Body of pancreas (tissue), 4 donors: Measurements from ENCODE around the gene STK11IP. TPM values are rescaled to one million over a fixed set of nuclear protein-coding genes. Genes with fewer than 3 reads are reported as not detected.

Experiments used
- ATAC-seq: fragments of 150-250 bp; one replicate; pipeline ENCODE4 v1.9.1; 2016
- DNase-seq, 4 donors: peaks; one replicate each; pipeline ENCODE4 v3.0.0-alpha.2; 2019
- H3K27ac ChIP-seq, 4 donors: fragments of 200-600 bp; sonication (generic); 1 replicate in 3 of 4; 2 replicates in 1 of 4; pipeline versions ENCODE4 v1.5.1 to v1.6.1; 2016 to 2019; ENCODE audit warnings: mild to moderate bottlenecking in 1 of 4, mixed read lengths in 1 of 4, moderate library complexity in 1 of 4
- H3K27me3 ChIP-seq, 2 donors: fragments of 200-600 bp; sonication (generic); one replicate each; pipeline ENCODE4 v1.6.0; 2016; ENCODE audit warnings: mild to moderate bottlenecking in 1 of 2
- H3K36me3 ChIP-seq, 2 donors: fragments of 200-600 bp; sonication (generic); replicated peaks in 1 of 2; 2 replicates each; pipeline ENCODE4 v1.5.1; 2016; ENCODE audit warnings: low read depth in 2 of 2; ENCODE audit not compliant: insufficient read depth in 1 of 2
- H3K4me1 ChIP-seq: fragments of 200-600 bp; sonication (generic); one replicate; pipeline ENCODE4 v1.6.0; 2016
- H3K4me3 ChIP-seq, 2 donors: fragments of 200-600 bp; sonication (generic); 1 replicate in 1 of 2; 2 replicates in 1 of 2; pipeline ENCODE4 v1.5.1; 2016 to 2019
- H3K9me3 ChIP-seq, 3 donors: fragments of 200-600 bp; sonication (generic); 1 replicate in 2 of 3; 2 replicates in 1 of 3; pipeline ENCODE4 v1.5.1; 2016
- POLR2A ChIP-seq, 3 donors: fragments of 450-650 bp; IDR thresholded peaks; one replicate each; pipeline ENCODE4 v1.6.1; 2016; ENCODE audit warnings: antibody characterized with exemption in 3 of 3, mild to moderate bottlenecking in 2 of 3
- WGBS, 2 donors: methylation state at CpG; one replicate each; pipeline ENCODE4 v1.1.5; 2017; 5-methylcytosine and 5-hydroxymethylcytosine counted together
- intact Hi-C: fragments of 100-400 bp; cut with DNase I; formaldehyde crosslinking; loops from one replicate; pipeline ENCODE4 v1.15.1; 2023
- total RNA-seq, 2 donors: library from RNA; depleted of rRNA; stranded (reverse); fragments of >200 nt; gene quantifications; one replicate each; pipeline ENCODE4 v1.1.0, GENCODE V29; 2016
- TF ChIP-seq, protein P1 (sequence below), 7 experiments: fragments of 450-650 bp in 4 of 7; fragments of 200-600 bp in 3 of 7; sonication (generic) in 3 of 7; IDR thresholded peaks; one replicate each; pipeline ENCODE4 v1.5.1; 2016 to 2019; ENCODE audit warnings: antibody characterized with exemption in 7 of 7

The STK11IP gene
- total RNA-seq, 2 donors from 2014 or later = 9.6 to 18.1 TPM

GRCh38 chr2:219552382-219553167, 45.1 kb upstream of the STK11IP start:
- TF ChIP-seq, protein P1, sequence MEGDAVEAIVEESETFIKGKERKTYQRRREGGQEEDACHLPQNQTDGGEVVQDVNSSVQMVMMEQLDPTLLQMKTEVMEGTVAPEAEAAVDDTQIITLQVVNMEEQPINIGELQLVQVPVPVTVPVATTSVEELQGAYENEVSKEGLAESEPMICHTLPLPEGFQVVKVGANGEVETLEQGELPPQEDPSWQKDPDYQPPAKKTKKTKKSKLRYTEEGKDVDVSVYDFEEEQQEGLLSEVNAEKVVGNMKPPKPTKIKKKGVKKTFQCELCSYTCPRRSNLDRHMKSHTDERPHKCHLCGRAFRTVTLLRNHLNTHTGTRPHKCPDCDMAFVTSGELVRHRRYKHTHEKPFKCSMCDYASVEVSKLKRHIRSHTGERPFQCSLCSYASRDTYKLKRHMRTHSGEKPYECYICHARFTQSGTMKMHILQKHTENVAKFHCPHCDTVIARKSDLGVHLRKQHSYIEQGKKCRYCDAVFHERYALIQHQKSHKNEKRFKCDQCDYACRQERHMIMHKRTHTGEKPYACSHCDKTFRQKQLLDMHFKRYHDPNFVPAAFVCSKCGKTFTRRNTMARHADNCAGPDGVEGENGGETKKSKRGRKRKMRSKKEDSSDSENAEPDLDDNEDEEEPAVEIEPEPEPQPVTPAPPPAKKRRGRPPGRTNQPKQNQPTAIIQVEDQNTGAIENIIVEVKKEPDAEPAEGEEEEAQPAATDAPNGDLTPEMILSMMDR (IDR thresholded peaks at IDR 0.05) = no peak
- TF ChIP-seq POLR2A (IDR thresholded peaks at IDR 0.05) = peak in 1 of 3 donors; percentile 48
- ATAC-seq = peak; percentile 95
- 1% methylated on average over 15 to 95 of the region's 99 CpGs for WGBS, 2 donors
- Histone ChIP-seq H3K9me3 (no peaks in the 10 kb centered on the region), H3K27me3 (no peaks in the 10 kb centered on the region), H3K36me3 (no peaks in the 10 kb centered on the region), H3K27ac (peak overlapping the region in 3 of 4 donors; percentile 6 to 77 (median 52)), H3K4me1 (peaks cover 18% of the 10 kb centered on the region), H3K4me3 (peak overlapping the region; percentile 30 to 44)
- intact Hi-C loops = no loop called here
- DNase-seq = peak; percentile 88 to 94 (median 90)

DNA sequence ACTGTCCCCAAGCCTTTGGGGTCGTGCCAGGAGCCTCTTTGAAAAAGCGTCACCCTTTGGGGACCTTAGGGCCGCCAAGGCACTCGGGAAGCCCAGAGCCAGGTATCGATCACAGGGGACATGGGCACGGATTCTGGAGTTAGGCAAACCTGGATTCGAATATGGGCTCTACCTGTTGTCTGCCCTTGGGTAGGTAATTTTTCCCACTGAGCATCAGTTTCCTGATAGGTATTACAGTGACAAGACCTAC, 44.6 kb upstream of the STK11IP start:
- H3K36me3 ChIP-seq = no peaks in the 10 kb centered on the region
- DNase-seq (peak in 1 of 4 donors; percentile 37), ATAC-seq (no peak)
- no peak overlapping the region for H3K27ac ChIP-seq
- H3K9me3 ChIP-seq = no peaks in the 10 kb centered on the region
- H3K27me3 ChIP-seq = no peaks in the 10 kb centered on the region
- H3K4me1 ChIP-seq = peaks cover 20% of the 10 kb centered on the region
- intact Hi-C loops = no loop called here
- H3K4me3 ChIP-seq = peak overlapping the region in 1 of 2 donors; percentile 30
- TF ChIP-seq, protein P1 (IDR thresholded peaks at IDR 0.05) = no peak
- 12 to 40% methylated on average over 1 to 7 of the region's 7 CpGs for WGBS, 2 donors

- H3K9me3 ChIP-seq = no peaks in the 10 kb centered on the region
- WGBS, 2 donors = 70 to 74% methylated on average over 12 of the region's 12 CpGs
- H3K4me3 ChIP-seq = no peak overlapping the region
- no peak for ATAC-seq
- H3K27me3 ChIP-seq = no peaks in the 10 kb centered on the region
- peaks cover 25% of the 10 kb centered on the region for H3K4me1 ChIP-seq
- no peak for TF ChIP-seq POLR2A (IDR thresholded peaks at IDR 0.05)
- TF ChIP-seq, protein P1 (IDR thresholded peaks at IDR 0.05) = no peak
- DNase-seq = no peak
- no peak overlapping the region for H3K27ac ChIP-seq
- intact Hi-C loops = no loop called here
- H3K36me3 ChIP-seq = no peaks in the 10 kb centered on the region
Measured at GRCh38 chr2:219553463-219553963, 44.1 kb upstream of the STK11IP start.

GRCh38 chr2:219554350-219554749, 43.3 kb upstream of the STK11IP start:
- WGBS, 2 donors = 91 to 93% methylated on average over 12 to 15 of the region's 15 CpGs
- ATAC-seq = no peak
- TF ChIP-seq POLR2A (IDR thresholded peaks at IDR 0.05) = no peak
- TF ChIP-seq, protein P1 (IDR thresholded peaks at IDR 0.05) = no peak
- H3K27ac ChIP-seq = no peak overlapping the region
- no peaks in the 10 kb centered on the region for H3K27me3 ChIP-seq
- H3K4me1 ChIP-seq = peaks cover 25% of the 10 kb centered on the region
- no peak overlapping the region for H3K4me3 ChIP-seq
- no peak for DNase-seq
- no peaks in the 10 kb centered on the region for H3K36me3 ChIP-seq
- intact Hi-C loops = no loop called here
- H3K9me3 ChIP-seq = no peaks in the 10 kb centered on the region

GRCh38 chr2:219555956-219556355, 41.7 kb upstream of the STK11IP start:
- Histone ChIP-seq H3K36me3 (no peaks in the 10 kb centered on the region), H3K27me3 (no peaks in the 10 kb centered on the region), H3K4me1 (peaks cover 32% of the 10 kb centered on the region), H3K4me3 (no peak overlapping the region), H3K9me3 (no peaks in the 10 kb centered on the region), H3K27ac (no peak overlapping the region)
- no peak for ATAC-seq
- 88 to 91% methylated on average over 6 to 19 of the region's 20 CpGs for WGBS, 2 donors
- peak in 1 of 4 donors; percentile 8 for DNase-seq
- TF ChIP-seq POLR2A (IDR thresholded peaks at IDR 0.05) = no peak
- TF ChIP-seq, protein P1 (IDR thresholded peaks at IDR 0.05) = no peak
- intact Hi-C loops = no loop called here
